ENCODE results near the gene ITSN1.

ITSN1 gene

DNA sequence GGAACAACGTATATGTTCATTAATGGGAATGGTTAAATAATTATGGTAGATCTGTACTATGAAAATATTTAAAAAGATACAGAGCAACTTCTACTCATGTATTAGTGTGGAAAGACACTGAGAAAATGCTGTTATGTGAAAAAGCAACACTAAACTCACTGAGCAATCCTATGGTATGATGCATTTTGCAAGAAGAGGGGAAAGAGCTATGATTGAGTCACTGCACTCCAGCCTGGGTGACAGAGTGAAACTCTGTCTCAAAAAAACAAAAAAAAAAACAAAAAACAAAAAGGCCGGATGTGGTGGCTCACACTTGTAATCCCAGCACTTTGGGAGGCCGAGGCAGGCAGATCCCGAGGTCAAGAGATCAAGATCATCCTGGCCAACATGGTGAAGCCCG is 228.9 kb downstream of the ITSN1 start:
- no peaks in the 10 kb centered on the region for H3K9me3 ChIP-seq (ENCODE audit: control insufficient read depth, insufficient read depth, low read length)
- H3K27me3 ChIP-seq (ENCODE audit: control insufficient read depth, low read length), result no peaks in the 10 kb centered on the region
- H3F3A ChIP-seq (ENCODE audit: control insufficient read depth, insufficient read depth), result no peaks in the 10 kb centered on the region
- no peaks in the 10 kb centered on the region for H3K9me2 ChIP-seq (replicated peaks; ENCODE audit: control insufficient read depth, low read length)
- no peak overlapping the region for H3K4me2 ChIP-seq (ENCODE audit: low read length)
- H3K79me2 ChIP-seq (ENCODE audit: control insufficient read depth, low read length), result no peaks in the 10 kb centered on the region
- no peak overlapping the region for H3K4me3 ChIP-seq (ENCODE audit: low read length)
- no peak for TF ChIP-seq EZH2phosphoT487 (IDR thresholded peaks at IDR 0.05; ENCODE audit: borderline replicate concordance, low read length)
- TF ChIP-seq, protein P1, sequence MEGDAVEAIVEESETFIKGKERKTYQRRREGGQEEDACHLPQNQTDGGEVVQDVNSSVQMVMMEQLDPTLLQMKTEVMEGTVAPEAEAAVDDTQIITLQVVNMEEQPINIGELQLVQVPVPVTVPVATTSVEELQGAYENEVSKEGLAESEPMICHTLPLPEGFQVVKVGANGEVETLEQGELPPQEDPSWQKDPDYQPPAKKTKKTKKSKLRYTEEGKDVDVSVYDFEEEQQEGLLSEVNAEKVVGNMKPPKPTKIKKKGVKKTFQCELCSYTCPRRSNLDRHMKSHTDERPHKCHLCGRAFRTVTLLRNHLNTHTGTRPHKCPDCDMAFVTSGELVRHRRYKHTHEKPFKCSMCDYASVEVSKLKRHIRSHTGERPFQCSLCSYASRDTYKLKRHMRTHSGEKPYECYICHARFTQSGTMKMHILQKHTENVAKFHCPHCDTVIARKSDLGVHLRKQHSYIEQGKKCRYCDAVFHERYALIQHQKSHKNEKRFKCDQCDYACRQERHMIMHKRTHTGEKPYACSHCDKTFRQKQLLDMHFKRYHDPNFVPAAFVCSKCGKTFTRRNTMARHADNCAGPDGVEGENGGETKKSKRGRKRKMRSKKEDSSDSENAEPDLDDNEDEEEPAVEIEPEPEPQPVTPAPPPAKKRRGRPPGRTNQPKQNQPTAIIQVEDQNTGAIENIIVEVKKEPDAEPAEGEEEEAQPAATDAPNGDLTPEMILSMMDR (IDR thresholded peaks at IDR 0.05; ENCODE audit: low read depth, low read length, poor library complexity, severe bottlenecking), result no peak
- no peaks in the 10 kb centered on the region for H4K20me1 ChIP-seq (ENCODE audit: control insufficient read depth, insufficient read depth, low read depth, low read length)
- H3K27ac ChIP-seq (ENCODE audit: low read depth, low read length), result no peak overlapping the region
- H3K4me1 ChIP-seq (ENCODE audit: control insufficient read depth, low read length), result no peaks in the 10 kb centered on the region
- no peaks in the 10 kb centered on the region for H3K36me3 ChIP-seq (ENCODE audit: control insufficient read depth, low read length)

DNA sequence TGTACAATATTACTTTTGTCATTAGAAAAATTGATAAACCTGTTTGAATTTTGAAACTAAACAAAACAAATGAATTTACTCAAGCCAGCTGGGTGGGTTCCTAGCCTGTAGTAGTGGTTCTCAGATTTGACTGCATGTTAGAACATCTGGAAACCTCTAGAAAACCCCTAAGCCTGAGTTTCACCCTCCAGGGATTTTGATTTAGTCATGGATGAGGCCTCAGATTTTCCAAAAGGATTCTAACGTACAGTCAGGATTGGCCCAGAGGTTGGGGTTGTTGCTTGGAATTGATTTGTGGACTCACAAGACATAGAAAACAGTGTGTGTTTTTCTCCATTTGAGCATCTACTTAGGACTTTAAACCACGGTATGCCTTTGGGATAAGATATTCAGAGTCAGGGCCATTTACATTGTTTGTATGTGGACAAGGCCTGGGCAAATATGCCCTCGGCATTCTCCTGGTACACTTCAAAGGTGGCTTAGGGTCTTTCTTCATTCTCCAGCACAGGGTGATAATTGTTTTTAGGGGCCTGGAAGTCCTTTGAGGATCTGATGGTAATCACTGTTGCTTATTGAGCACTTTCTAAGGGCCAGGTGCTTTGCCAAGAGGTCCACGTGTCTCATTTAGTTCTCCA is 230.7 kb downstream of the ITSN1 start:
- Histone ChIP-seq H3K79me2 (ENCODE audit: control insufficient read depth, low read length) (no peaks in the 10 kb centered on the region), H3K4me2 (ENCODE audit: low read length) (no peak overlapping the region)
- TF ChIP-seq, protein P1 (IDR thresholded peaks at IDR 0.05; ENCODE audit: low read depth, low read length, poor library complexity, severe bottlenecking), result no peak
- no peak for TF ChIP-seq EZH2phosphoT487 (IDR thresholded peaks at IDR 0.05; ENCODE audit: borderline replicate concordance, low read length)

DNA sequence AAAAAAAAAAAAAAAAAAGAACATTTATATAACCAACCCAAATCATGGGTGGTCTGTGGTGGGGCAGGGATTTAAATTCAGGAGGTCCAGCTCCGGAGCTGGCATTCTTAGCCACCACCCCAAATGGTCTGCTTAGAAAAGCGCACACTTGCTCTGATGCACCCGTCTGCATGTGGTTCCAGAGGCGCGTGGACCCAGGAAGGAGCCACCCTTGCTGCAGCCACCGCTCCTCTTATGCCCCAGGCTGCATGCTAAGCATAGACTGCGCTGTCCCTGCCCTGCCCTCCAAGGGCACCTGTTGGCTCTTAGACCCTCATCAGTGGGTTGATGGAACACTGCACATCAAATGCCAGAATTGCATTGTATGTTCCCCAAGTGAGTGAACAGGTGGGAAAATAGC is 231.9 kb downstream of the ITSN1 start:
- Histone ChIP-seq H4K20me1 (ENCODE audit: control insufficient read depth, insufficient read depth, low read depth, low read length) (no peaks in the 10 kb centered on the region), H3K27ac (ENCODE audit: low read depth, low read length) (no peak overlapping the region), H3K36me3 (ENCODE audit: control insufficient read depth, low read length) (no peaks in the 10 kb centered on the region), H3K4me2 (ENCODE audit: low read length) (no peak overlapping the region), H3K4me3 (ENCODE audit: low read length) (no peak overlapping the region), H3K27me3 (ENCODE audit: control insufficient read depth, low read length) (no peaks in the 10 kb centered on the region), H3K79me2 (ENCODE audit: control insufficient read depth, low read length) (no peaks in the 10 kb centered on the region), H3K4me1 (ENCODE audit: control insufficient read depth, low read length) (no peaks in the 10 kb centered on the region), H3K9me2 (replicated peaks; ENCODE audit: control insufficient read depth, low read length) (no peaks in the 10 kb centered on the region), H3K9me3 (ENCODE audit: control insufficient read depth, insufficient read depth, low read length) (no peaks in the 10 kb centered on the region), H3F3A (ENCODE audit: control insufficient read depth, insufficient read depth) (no peaks in the 10 kb centered on the region)
- TF ChIP-seq, protein P1 (IDR thresholded peaks at IDR 0.05; ENCODE audit: low read depth, low read length, poor library complexity, severe bottlenecking), result no peak
- TF ChIP-seq EZH2phosphoT487 (IDR thresholded peaks at IDR 0.05; ENCODE audit: borderline replicate concordance, low read length), result no peak

More for the DNA sequence above, 230.7 kb downstream of the ITSN1 start:
- Histone ChIP-seq H3K4me1 (ENCODE audit: control insufficient read depth, low read length) (no peaks in the 10 kb centered on the region), H3F3A (ENCODE audit: control insufficient read depth, insufficient read depth) (no peaks in the 10 kb centered on the region), H3K9me3 (ENCODE audit: control insufficient read depth, insufficient read depth, low read length) (no peaks in the 10 kb centered on the region), H3K27me3 (ENCODE audit: control insufficient read depth, low read length) (no peaks in the 10 kb centered on the region), H3K4me3 (ENCODE audit: low read length) (no peak overlapping the region), H3K9me2 (replicated peaks; ENCODE audit: control insufficient read depth, low read length) (no peaks in the 10 kb centered on the region), H3K36me3 (ENCODE audit: control insufficient read depth, low read length) (no peaks in the 10 kb centered on the region), H3K27ac (ENCODE audit: low read depth, low read length) (no peak overlapping the region), H4K20me1 (ENCODE audit: control insufficient read depth, insufficient read depth, low read depth, low read length) (no peaks in the 10 kb centered on the region)

All from DOHH2 (cell line).